GM15510 (cell line): ENCODE measurements around the gene ZNF740.
A peak's percentile ranks its signal among the peaks of the same experiment; 100 is the strongest.

Experiments used
- POLR2A ChIP-seq: IDR thresholded peaks from 3 replicates; pipeline ENCODE4 v1.6.1; 2011; ENCODE audit warnings: borderline replicate concordance; ENCODE audit not compliant: insufficient read length; ENCODE audit errors: extremely low read depth

ZNF740 gene

DNA sequence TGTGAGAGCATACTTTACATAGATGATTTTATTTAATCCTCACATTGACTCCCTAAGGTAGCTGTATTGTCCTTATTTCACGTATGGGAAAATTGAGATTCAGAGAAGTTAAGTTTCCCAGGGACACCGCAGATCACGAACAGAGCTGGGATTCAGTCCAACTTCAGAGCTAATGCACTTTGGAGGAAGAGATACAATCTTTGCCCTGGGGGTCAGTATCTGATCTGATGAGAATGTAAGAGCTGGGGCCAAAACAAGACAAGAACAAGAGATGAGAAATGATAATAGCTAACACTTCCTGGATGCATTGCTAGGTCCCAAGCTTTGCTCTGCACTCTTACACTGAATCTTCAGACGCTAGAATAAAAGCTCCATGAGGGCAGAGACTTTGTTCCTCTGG lies 6.2 kb downstream of the ZNF740 start:
- no peak for TF ChIP-seq POLR2A

DNA sequence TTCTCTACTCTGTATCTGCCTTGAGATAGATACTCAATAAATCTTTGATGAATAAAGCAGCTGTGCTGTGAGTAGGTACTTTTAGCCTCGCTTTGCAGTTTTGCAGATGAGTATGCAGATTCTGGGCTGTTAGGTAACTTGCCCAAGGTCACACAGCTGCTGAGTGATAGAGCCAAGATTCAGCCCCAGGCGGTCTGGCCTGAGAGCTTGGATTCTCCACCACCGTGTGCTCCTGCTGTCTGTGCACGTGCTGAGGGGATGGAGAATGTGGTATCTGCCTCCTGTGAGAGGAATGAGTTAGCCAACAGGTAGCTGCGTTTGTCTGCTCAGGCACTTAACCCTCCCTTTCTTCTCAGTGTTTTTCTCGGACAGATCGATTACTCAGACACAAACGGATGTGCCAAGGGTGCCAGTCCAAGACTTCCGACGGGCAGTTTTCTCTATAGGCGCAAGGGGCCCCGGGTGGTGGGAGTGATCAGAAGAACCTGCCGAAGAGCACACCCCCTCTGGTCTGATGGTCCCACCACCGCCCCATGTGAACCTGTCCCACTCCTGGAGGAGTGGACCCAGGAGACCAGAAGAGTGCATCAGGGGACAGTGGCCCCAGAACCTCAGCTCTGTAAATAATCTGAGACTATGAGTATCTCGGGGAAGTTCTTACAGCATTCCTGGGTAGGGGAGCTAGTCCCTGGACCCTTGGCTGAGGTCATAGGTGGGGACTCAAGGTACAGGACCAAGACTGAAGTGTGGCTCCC lies 6.8 kb downstream of the ZNF740 start:
- no peak for TF ChIP-seq POLR2A

DNA sequence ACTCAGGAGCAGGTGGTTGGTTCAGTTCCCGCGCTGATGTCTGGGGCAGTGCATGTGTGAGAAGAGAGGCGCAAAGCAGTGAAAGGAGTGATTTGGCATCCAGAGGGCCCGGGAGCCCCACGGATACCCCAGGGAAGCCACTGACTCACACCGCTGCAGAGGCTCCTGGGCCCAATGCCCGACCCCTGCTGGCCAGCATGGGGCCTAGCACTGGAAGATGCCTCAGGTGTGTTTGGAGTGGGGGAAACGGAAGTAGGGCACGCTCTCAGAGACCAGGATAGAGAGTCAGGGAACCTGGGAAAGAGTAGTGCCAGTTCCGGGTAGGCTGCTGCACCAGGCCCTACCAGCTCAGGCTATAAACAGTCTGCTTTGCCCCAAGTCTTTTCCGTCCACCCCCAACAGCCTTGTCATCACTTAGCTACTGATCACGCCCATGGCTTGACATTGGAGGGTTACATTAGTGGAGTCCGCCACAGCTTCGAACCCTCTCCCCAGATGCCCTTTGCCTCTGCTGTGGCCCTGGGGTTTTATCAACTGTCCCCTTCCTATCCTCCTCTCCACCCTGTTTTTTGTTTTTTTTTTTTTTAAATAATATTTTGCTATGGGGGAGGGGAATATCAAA lies 9.7 kb downstream of the ZNF740 start:
- peak; percentile 32 for TF ChIP-seq POLR2A

DNA sequence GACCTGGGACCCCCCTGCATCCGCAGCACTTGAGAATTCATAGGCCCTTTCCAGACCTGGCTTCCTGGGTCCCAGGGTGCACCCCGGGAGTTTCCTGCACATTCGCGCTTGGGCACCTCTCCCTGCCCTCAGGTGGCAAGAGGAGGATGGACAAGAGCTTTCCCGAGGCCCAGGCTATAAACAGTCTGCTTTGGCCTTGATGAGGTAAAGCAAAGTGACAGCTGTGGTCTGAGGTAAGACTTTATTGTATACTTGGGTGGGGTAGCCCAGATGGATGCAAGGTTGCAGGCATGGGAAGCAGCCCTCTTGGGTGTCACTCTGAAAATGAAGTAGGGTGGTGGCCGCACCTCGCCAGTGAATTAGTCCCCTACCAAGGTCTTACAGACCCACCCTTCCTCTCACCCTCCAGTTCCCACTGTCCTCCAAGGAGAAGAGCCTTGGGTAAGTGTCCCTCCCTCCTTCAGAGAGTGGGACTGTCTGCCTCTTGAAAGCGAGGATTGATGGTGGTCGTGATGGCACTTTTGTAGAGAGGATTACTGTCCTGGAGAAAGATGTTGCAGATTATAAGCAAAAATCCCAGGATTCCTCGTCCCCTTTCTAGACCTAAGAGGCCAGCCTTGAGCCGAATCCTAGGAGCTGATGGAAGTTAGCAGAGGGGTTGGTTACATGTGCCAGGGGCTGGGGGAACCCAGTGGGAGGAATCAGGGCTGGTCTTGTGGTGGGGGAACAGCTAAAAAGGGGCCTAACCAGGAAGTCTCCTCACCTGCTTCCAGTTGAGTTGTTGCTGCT lies 10.8 kb downstream of the ZNF740 start:
- TF ChIP-seq POLR2A = no peak

DNA sequence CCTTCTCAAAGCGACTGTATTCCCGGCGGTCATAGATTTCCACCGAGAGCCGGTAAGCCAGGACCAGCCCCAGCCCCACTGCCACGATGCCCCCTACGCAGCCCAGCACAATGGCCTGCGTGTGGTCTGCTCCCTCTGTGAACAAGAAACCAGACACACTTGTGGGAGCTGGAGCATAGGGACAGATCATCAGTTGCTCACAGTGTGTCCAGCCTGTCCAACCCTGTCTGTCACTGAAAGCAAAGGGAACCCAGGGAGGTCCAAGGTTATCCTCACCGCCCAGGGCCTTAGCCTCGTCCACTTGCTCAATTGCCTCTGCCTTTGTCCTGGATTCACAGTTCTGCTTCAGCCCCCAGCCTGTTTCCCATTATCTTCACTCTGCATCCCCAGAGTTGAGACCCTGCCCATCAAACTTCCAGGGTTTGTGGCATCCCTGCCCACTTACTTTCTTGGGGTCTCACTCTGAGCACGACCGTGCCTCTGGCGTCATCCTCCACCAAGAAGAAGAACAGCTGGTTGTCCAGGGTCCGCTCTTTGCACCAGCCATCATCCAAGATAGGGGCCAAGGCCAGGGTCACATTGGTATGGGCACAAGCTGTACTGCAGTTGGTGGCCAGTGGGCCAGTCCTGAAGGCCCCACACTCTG lies 11.5 kb downstream of the ZNF740 start:
- TF ChIP-seq POLR2A = no peak

DNA sequence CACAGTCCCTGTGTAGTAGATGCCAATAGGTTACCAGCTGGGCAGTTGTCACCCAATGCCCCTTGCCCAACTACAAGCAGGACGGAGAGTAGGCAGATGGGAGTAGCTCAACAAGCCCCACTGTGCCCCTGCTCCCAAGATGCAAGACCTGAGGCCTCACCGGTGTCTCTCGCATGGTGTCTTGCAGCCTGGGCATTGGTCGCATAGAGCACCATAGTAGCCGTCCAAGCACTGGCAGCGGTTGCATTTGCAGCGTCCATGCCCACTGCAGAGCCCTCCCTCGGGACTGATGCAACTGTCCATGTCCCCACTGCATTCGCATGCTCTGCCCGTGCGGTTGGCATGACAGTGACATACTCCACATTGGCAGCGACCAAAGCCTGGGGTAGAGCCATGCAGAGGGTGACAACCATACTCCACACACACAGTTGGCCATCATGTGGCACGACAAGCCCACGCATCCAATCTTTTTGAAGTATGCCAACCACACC lies 12.1 kb downstream of the ZNF740 start:
- no peak for TF ChIP-seq POLR2A

DNA sequence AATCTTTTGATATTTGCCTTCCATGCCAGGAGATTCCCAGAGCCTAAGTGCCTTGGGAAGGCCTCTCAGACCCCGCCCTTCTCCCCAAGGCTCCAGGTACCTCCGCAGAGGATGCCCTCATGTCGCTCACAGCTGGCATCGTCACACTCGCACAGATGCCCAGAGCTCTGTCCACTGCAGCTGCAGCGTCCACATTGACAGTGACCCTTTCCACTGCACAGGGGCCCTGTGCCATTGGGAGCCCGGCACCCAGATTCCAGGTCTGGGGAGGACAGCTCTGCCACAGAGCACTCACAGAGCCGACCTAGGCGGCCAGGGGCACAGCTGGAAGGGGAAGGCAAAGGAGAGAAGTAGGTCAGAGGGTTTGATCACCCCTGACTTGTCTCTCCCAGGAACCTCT lies 12.5 kb downstream of the ZNF740 start:
- no peak for TF ChIP-seq POLR2A

DNA sequence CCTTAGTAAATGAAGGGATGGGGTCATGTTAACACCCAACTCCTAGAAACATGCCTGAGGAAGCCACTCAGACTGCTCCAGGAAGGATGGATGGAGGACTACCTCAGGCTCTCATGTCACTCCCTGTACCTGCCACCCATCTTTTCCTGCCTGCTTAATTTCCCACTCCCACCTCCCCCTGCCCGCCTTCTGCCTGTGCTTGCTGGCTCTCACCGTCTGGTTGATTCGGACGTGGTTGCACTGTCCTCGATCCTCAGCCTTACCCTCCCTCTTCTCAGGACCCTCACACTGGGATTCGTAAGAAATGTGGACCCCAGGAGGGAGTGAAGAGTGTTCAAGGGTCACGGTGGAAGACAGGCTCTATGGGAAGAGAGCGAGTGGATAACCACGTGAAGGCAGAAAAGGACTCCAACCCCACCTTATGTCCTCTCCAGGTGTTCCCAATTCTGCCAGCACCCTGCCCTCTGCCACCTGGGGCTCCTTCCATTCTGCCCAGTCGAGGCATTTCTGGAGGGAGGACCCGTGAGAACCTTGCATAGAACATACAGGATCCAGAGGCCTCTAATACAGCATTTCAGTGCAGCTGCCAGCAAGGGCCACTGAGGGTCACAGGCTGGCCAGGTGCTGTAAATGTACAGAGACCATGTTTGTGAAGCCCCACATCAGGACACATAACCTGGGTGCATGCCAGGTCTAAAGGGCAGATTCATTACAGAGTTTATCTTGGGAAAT lies 13.6 kb downstream of the ZNF740 start:
- no peak for TF ChIP-seq POLR2A

DNA sequence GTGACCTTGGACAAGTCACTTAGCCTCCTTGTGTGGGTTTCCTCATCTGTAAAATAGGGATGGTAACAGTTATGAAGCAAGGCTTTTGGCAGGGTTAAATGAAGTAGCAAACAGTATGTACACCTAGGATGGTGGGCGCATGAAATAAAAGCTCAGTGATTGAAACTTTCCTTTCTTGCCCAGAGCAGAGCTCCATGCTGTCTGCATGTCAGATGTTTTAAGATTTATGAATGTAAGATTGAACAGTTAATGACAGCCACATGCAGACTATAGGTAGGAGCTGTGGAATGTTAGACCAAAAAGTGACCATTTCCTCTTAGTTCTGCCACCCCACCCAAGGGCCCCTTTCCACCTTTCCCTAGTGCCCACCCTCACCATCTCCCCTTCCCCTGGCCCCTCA lies 14.5 kb downstream of the ZNF740 start:
- TF ChIP-seq POLR2A = no peak

DNA sequence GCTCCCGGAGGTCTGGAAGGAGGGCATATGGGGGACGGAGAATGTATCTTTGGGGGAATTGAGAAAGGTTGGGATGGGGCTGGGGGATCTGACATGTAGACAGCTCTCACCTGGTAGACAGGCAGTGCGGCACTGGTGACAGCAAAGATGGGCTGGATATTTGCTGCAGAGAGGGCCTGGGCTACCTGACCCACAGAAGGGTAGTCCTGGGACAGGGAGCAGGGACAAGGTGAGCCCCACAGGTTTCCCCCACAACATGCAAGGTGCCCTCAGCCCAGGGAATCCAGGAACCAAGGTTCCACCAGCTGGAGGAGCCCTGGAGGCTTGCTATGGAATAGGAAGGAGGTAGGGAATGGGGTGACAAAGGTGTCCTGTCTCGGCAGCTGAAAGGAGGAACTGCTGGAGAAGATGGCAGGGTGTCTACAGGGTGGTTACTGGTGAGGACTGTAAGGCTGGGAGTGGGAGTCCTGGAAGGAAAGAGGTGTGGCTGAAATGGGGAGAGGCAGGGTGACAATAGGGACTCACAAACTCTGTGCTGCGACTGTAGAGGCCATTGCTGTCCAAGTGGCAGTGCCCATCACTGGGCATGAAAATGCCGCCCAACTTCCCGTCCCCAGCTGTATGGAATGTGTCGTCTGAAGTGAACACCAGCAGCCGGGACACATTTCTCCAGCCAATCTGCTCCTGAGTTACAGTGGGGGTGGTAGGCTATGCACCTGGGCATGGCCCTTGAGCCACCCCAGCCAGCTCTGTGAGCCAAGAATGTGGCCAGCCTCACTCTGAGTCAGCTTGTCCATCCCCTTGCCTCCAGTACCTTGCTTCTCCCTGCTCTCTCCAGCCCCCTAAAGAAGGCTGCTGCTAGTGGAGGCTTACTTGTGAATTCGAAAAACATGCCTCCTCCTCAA lies 15.2 kb downstream of the ZNF740 start:
- TF ChIP-seq POLR2A = no peak

DNA sequence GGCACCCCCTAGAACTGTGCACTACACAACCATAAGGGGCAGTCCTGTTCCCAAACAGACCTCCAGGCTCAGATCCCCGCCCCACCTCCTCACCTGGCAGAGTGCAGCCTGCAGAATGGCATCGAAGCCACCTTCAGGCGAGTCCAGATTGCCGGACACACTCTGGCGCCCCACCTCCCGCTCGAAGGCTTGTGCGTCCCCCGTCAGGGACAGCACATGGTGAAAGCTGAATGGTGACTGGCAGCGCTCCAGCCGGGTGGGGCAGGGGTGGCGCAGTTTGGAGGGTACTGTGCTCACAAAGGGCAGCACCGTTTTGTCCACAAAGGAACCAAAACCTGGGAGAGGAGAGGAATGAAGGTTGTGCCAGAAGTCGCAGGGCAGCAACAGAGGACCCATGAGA lies 16.0 kb downstream of the ZNF740 start:
- TF ChIP-seq POLR2A = no peak

DNA sequence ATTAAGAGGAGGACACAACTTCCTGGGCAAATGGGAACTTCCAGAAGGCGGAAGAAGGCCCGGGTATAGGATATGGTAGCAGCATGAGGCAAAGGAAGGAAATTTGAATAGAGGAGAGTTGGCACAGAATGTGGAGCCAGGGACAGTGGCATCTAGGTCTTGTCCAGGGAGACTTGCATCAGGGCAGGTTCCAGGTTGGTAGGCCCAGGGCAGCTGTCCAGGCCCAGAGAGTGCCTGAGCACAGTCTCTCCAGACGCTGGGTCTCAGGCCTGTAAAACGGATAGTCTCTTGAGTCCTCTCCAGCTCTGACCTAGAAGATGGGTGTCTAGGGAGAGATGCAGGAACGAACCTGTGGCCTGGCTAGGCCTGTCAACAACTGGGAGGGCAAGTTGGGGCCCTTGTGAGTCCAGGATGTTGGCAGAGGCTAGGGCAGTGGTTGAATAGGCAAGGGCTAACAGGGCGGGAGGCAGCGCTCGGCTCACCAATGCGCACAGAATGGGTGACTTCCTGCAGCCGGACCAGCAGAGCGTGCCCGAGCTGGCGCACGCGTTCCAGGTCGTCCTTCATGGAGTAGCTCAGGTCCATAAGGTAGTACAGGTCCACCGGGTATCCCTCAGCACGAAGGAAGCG lies 16.6 kb downstream of the ZNF740 start:
- no peak for TF ChIP-seq POLR2A
